Measurements from ENCODE around the gene SOX10. TPM values are rescaled to one million over a fixed set of nuclear protein-coding genes. Genes with fewer than 3 reads are reported as not detected.

Gene SOX10
- total and polyA plus RNA-seq, 9 of the 15 experiments (the other 6 are each of a cell fraction or from before 2014, with no cell fraction given), result not detected

- Histone ChIP-seq H3K27ac (ENCODE audit: extremely low read depth, low read depth, low read length) (no peak overlapping the region), H3K4me3 (no peak overlapping the region), H3K79me2 (ENCODE audit: control insufficient read depth, insufficient read depth, low read length) (no peaks in the 10 kb centered on the region), H3K4me2 (ENCODE audit: insufficient read depth, low read length) (no peak overlapping the region), H3K9ac (ENCODE audit: insufficient read depth in 1 of 2, low read depth in 2 of 2, low read length in 2 of 2) (no peak overlapping the region; a peak in 1 of 4 replicates), H2AFZ (ENCODE audit: low read depth, low read length) (no peak overlapping the region), H4K20me1 (replicated peaks; ENCODE audit: control insufficient read depth, insufficient read depth, low read length) (no peaks in the 10 kb centered on the region), H3K27me3 (ENCODE audit: control insufficient read depth in 2 of 2, insufficient read depth in 2 of 2, low read length in 2 of 2) (no peaks in the 10 kb centered on the region), H3K9me3 (replicated peaks; ENCODE audit: control insufficient read depth, insufficient read depth, low read depth, low read length) (no peaks in the 10 kb centered on the region), H3K9me1 (ENCODE audit: control insufficient read depth, insufficient read depth, low read length) (no peaks in the 10 kb centered on the region), H3K4me1 (replicated peaks in 1 of 2; ENCODE audit: control insufficient read depth in 2 of 2, insufficient read depth in 2 of 2, low read length in 2 of 2) (peaks cover 0 to 7% of the 10 kb centered on the region in 2 experiments; a peak in 2 of 5 replicates), H3K36me3 (ENCODE audit: control insufficient read depth, insufficient read depth, low read length) (no peaks in the 10 kb centered on the region)
- BruUV-seq (replicated peaks), result no TSS peak
- ATAC-seq, result no peak
- CTCF ChIA-PET (ENCODE audit: low intra/inter-chr PET ratio), result no interaction called here
- POLR2A ChIA-PET, result no interaction called here
- in situ Hi-C loops (cut with MboI) (no loop called here), intact Hi-C loops (cut with micrococcal nuclease) (no loop called here)
- no peak for DNase-seq (ENCODE audit: extremely low read depth in 1 of 4, low spot score in 3 of 4)
- no peak for FAIRE-seq
- TF ChIP-seq SMARCC2 (IDR thresholded peaks at IDR 0.05; ENCODE audit: low read depth) (no peak), YY1 (IDR thresholded peaks at IDR 0.05; ENCODE audit: borderline replicate concordance in 1 of 3, control insufficient read depth in 1 of 3, extremely low read depth in 1 of 3, insufficient read depth in 3 of 3, insufficient read length in 1 of 3, insufficient replicate concordance in 2 of 3, low read depth in 1 of 3, low read length in 2 of 3) (no peak), TSHZ1 (CRISPR knock-in tag; IDR thresholded peaks at IDR 0.05) (no peak), LCOR (CRISPR knock-in tag; IDR thresholded peaks at IDR 0.05) (no peak), EGR1 (conservative IDR thresholded peaks at IDR 0.05) (no peak), ZNF212 (CRISPR knock-in tag; IDR thresholded peaks at IDR 0.05) (no peak), WHSC1 (IDR thresholded peaks at IDR 0.05; ENCODE audit: low read length) (no peak), ZBTB12 (CRISPR knock-in tag; IDR thresholded peaks at IDR 0.05) (no peak), ZNF143 (CRISPR knock-in tag; IDR thresholded peaks at IDR 0.05) (no peak), NBN (IDR thresholded peaks at IDR 0.05; ENCODE audit: low read depth) (no peak), ZNF174 (CRISPR knock-in tag; IDR thresholded peaks at IDR 0.05) (no peak)
- WGBS (ENCODE audit: insufficient coverage, low coverage, missing lambda C conversion rate), result 51% methylated on average over 5 of the region's 6 CpGs
These were observed 2.9 kb downstream of the SOX10 start for GRCh38 chr22:37981282-37982011.
